Measurements from ENCODE around the gene LRRC4C. TPM values are rescaled to one million over a fixed set of nuclear protein-coding genes. Genes with fewer than 3 reads are reported as not detected.

LRRC4C gene
- total RNA-seq, 4 donors from 2014 or later, result 0.38 to 3.5 (median 0.95) TPM; not detected in 1

DNA sequence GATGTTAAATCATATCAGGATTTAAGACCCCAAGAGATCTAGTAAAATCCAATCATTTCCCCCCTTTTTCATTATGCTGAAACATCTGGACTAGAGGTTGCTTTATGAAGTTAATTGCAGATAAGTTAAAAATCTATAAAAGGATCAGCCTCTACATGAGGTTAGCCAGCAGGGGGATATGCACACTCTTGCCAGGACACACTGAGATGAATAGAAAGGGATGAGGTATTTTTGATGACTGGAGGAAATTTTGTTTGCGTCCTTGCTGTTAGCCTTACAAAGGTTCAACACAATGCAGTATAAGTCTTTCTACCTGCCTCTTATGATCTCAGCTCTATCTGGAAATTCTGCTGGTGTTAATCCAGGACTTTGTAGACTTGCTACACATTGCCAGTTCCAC is 1034.3 kb downstream of the LRRC4C start:
- TF ChIP-seq, protein P1, sequence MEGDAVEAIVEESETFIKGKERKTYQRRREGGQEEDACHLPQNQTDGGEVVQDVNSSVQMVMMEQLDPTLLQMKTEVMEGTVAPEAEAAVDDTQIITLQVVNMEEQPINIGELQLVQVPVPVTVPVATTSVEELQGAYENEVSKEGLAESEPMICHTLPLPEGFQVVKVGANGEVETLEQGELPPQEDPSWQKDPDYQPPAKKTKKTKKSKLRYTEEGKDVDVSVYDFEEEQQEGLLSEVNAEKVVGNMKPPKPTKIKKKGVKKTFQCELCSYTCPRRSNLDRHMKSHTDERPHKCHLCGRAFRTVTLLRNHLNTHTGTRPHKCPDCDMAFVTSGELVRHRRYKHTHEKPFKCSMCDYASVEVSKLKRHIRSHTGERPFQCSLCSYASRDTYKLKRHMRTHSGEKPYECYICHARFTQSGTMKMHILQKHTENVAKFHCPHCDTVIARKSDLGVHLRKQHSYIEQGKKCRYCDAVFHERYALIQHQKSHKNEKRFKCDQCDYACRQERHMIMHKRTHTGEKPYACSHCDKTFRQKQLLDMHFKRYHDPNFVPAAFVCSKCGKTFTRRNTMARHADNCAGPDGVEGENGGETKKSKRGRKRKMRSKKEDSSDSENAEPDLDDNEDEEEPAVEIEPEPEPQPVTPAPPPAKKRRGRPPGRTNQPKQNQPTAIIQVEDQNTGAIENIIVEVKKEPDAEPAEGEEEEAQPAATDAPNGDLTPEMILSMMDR (IDR thresholded peaks at IDR 0.05), result no peak
- DNase-seq (ENCODE audit: low spot score) (no peak), ATAC-seq (ENCODE audit: low FRiP score) (no peak)

DNA sequence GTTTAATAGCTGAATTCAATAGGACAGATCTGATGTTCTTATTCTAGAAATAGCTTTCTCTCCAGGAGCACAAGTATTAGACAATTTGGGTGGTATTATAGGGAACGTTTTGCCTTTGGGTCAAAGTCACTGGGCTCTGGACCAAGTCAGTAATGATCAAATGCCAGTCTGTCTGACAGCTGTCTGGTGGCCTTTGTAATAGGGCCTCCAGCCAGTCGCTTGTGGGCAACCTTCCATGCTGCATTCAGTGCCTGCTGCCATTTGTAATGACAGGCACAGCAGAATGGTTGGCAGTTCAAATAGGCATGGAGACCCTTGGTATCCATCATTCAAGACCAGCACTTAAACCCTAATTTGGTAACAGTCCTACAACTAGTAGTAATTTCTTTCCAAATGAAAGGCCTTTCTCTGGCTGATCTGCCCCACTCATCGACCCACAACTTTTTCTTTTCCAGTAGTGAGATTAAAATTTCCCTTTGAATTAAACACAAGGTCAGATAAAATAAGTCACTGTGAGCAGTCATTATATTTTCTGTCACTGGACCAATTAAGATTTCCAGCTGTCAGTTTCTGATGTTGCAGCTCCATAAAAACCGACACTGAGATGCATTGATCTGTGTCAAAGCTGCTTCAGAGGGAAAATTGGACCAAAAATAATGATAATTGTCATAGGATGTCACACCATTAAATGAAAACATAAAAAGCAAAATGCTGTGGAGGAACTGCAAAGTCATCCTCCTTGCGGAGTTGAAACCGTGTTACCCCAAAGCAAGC is 1038.1 kb downstream of the LRRC4C start:
- TF ChIP-seq, protein P1 (IDR thresholded peaks at IDR 0.05), result no peak

DNA sequence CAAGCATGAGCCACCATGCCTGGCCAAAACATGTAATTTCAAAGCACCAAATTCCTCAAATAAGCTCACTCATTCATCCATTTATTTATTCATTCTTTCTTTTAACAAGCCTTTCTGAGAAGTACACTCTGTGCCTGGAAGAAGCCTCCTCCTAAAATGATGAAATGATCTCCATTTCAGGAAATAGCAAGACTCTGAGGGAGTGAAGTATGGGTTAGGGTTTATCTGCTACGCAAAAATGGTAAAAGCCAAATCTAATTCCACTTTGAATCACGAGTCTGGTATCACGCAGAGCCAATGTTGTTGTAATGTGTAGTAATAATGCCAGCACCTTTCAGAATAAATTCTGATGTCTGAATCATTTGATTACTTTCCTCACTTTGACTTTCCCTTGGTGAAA is 1041.8 kb downstream of the LRRC4C start:
- ATAC-seq (ENCODE audit: low FRiP score) (peak; percentile 97), DNase-seq (ENCODE audit: low spot score) (no peak)
- TF ChIP-seq, protein P1 (IDR thresholded peaks at IDR 0.05), result no peak

More for the DNA sequence above, 1038.1 kb downstream of the LRRC4C start:
- DNase-seq (ENCODE audit: low spot score) (no peak), ATAC-seq (ENCODE audit: low FRiP score) (no peak)

DNA sequence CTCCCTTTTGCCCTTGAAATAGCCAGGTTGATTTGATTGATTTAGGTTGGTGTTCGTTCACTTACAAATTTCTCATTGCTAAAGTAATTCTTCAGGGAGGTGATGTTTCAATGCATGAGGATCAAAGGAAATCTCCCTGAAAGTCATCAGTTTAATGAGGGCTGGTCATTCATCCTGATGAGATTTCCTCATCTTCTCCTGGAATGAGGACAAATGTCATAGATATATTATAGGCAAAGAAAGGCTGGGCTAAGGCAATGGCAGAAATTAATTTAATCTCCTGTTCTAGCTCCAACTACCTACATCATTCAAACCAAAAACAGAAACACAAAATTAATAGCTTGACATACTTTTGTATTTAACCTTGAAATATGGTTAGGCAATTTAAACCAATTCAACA is 1052.1 kb downstream of the LRRC4C start:
- DNase-seq (ENCODE audit: low spot score) (no peak), ATAC-seq (ENCODE audit: low FRiP score) (no peak)
- TF ChIP-seq, protein P1 (IDR thresholded peaks at IDR 0.05), result no peak

DNA sequence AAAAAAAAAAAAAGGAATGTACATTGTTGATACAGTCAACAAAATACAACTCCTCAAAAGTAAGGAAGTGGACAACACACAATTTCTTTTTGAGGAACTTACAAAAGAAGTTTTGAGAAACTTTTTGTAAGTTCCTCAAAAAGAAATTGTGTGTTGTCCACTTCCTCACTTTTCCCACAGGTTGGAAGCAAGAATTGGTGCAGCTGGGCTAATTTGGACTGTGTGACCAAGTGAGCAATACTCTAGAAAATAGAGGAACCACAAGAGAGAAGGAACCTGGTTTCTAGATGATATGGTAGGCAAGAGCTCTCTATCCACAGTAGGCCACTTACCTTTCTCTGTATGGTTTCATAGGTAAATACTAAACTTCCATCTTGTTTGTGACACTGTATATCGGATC is 1053.8 kb downstream of the LRRC4C start:
- TF ChIP-seq, protein P1 (IDR thresholded peaks at IDR 0.05), result no peak
- ATAC-seq (ENCODE audit: low FRiP score) (no peak), DNase-seq (ENCODE audit: low spot score) (no peak)

DNA sequence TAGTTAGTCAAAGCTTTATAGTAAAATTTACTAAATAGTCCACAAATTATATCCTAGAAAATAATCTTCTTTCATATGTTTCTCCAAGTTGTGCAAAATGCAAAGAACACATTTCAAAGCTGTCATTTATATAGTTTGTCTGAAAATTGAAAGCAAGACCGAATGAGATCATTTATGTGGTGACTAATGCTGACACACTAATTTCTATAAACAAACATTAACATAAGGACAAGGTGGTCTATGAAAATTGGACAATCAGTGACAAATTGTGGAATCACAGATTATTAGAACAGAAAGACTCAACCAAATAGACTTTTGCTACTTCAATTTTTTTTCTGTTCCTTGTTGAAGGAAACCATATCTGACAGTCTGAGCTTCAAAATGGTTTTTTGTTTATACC is 1056.1 kb downstream of the LRRC4C start:
- ATAC-seq (ENCODE audit: low FRiP score) (no peak), DNase-seq (ENCODE audit: low spot score) (no peak)
- TF ChIP-seq, protein P1 (IDR thresholded peaks at IDR 0.05), result no peak

Data from omental fat pad (tissue), 4 donors.